Retina (tissue), 1 donor: ENCODE results near the gene CPA2.
A peak's percentile ranks its signal among the peaks of the same experiment; 100 is the strongest.

ENCODE experiments used
- DNase-seq: peaks from one replicate; pipeline ENCODE4 v3.0.0-alpha.2; 2016

CPA2 gene

GRCh38 chr7:130256704-130257103 lies 10.0 kb upstream of the CPA2 start:
- DNase-seq: no peak

DNA sequence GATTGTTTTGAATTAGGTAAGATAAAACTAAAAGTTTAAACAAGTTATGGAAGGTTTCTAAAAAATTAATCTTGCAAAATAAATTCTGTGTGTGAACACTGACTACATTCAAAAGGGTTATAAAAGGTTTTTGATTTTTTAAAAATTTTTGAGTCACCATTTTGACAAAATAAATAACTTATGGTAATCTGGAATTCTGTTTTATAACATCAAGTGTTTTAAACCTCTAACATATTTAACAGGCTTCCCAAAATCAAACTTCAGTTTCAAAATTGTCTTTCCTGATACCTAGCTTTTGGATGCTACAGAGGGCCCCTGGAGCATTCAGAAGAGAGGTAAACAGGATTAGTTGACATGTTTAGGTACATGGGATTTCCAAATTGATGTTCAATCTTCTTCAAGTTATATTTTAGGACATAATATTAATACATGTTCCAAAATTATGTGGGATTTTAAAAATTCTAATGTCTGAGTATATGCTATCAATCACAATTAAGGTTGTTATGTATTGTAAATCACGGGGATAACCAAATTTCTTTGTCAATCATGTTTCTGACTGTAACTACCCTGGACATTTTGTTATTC lies 8.1 kb upstream of the CPA2 start:
- no peak for DNase-seq

- DNase-seq: no peak
These were observed 4.2 kb upstream of the CPA2 start for GRCh38 chr7:130262448-130262847.

GRCh38 chr7:130263130-130263529 lies 3.5 kb upstream of the CPA2 start:
- DNase-seq: no peak

DNA sequence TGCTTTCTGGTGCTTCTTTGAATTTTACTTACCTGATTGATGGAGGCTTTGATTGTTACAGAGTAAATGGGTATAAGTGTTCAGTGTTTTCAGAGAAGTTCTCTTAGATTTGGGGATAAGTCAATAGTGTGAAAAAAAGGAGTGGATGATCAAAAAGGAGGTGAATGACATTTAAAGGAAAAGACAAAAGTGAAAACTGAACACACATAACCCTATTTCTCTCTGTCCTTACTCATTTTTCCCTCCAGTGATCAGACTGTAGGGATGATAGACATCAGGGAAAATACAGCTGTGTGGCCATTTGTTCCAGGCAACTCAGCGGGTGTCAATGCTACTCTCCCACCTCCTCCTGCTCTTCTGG lies 278 bp downstream of the CPA2 start:
- no peak for DNase-seq

- DNase-seq: no peak
These were observed 2.0 kb downstream of the CPA2 start for GRCh38 chr7:130268463-130269317.

DNA sequence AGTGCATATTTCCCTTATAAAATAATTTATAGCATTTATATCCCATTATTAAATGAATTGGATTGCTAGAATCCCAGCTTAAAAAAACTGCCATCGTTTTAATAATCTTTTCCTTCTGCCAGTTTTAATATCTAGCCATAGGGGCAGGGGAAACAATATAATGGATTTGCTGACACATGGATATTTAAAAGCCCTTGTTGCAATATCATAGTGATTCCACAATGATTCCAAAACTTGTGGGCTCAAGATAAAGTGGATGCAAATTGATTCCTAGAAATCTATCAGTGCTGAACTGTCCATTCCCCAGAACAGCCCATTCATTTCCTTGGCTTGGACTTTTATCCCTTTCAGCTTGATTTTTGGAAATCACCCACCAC lies 2.6 kb downstream of the CPA2 start:
- no peak for DNase-seq

GRCh38 chr7:130270947-130271800 lies 4.5 kb downstream of the CPA2 start:
- DNase-seq: no peak

GRCh38 chr7:130272381-130273080 lies 5.9 kb downstream of the CPA2 start:
- no peak for DNase-seq

DNA sequence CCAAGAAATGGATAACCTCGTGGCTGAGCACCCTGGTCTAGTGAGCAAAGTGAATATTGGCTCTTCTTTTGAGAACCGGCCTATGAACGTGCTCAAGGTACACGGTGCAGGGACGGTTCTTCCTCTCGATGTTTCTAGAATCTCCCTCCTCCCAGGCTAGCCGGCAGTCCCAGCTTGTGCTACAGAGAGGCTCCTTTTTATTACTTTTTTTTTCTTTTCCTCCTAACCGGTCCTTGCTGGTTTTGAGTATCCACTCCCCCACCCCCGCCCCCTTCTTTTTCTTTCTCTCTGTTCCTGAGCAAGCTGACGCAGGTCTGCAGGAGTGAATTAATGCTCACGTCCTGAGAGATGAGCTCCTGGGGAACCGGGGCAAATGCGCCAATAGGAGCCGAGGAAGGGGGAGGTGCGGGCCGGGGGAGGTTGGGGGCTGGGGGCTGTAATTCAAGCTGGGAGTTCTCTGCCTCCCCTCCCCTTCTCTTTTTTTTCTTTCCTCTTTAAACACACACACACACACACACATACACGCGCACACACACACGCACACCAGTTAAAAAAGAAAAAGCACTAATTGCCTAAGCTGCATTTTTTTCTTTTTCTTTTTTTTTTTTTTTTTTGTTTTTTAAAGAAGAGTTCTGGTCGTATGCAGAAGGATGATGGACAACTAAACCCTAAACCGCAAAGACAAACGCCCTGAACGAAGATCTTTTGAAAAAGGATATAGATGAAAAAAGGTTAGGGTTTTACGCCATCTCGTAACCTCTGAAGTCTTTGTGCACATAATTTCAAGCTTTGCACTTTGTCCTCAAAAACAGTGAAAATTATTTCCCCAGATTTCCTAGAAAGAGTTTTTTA lies 6.6 kb downstream of the CPA2 start:
- DNase-seq: peak; percentile 85

GRCh38 chr7:130273933-130274255 lies 7.2 kb downstream of the CPA2 start:
- DNase-seq: no peak

DNA sequence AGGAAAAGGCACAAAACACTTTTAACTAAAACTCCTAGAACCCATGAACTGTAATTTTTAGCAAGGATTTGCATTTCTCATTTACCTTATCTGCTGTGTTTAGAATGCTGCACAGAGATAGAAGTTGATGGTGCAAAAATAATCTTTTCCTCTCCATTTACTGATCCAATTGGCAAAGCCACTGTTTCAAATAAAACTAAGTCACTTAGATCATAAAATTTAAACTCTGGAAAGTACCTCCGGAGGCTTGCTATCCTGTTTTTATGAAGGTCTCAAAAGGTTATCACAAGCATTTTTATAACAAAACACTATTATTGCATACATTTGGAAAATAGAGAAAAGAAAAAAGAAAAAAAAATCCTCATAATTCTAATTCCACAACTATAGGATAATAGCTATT lies 7.6 kb downstream of the CPA2 start:
- DNase-seq: no peak

GRCh38 chr7:130274983-130275591 lies 8.4 kb downstream of the CPA2 start:
- DNase-seq: peak; percentile 60

DNA sequence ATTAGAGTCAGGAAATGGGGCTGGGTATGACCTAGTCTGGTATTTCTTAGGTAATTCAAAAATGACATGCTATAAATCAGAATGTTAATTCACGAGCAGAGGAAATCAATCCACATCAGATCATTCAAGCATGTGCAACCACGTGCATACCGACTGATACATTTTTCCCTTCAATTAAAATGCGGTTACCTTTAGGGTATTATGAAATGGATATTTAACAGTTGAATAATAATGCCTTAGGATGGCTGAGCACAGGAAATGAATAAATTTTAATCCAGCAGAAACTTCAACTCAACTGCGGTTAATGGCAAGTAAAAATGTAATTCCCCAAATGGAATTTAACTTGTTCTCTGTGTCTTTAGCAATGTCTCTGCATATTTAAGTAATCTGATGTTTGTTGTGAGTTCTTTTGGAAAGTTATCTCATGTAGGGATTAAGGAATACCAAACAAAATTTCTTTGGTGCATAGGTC lies 9.2 kb downstream of the CPA2 start:
- no peak for DNase-seq

DNA sequence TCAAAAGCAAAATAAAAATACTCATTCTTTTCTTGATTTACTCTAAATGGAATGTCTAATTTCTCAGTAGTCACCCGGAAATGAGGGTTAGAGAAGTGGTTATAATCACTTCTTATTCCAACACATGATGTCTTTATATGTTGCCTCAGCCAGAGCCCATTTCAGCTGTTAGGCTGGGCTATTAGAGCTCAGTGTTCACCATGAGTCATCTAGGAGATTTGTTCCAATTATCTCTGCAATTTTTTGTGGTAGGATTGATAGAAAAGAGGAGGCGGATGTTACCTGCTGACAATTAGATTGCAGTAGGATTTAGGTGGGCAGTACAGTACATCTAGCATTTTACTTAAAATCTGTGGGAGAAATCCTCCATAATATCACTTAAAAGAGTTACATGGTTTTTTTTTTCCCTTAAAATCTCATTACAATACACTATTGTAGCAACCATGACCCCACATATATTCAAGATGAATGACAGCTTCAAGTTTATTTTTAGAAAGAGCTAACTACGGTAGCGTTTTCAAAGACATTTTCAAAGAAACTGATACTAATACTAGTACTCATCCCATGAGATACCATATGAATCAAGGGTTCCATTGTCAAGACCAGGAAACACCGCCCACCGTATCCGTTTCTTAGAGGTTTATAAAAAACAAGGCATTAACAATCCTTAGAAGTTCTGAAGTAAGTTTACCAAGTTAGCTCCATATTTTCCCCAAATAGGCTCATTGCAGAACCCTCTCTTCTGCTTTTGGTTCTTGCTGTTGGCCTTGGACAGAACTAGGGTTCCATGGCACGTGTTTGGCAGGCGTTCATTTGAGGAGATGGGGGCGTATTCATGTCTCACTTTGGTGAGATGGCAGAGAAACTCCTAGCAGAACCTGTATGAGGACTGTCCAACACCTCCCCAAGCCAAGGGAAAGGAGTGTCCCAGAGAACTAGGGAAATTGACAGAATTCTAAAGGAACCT lies 10.4 kb downstream of the CPA2 start:
- no peak for DNase-seq

GRCh38 chr7:130277763-130278643 lies 11.3 kb downstream of the CPA2 start:
- DNase-seq: peak; percentile 77

- DNase-seq: no peak
These were observed 12.2 kb downstream of the CPA2 start for GRCh38 chr7:130278860-130279259.

DNA sequence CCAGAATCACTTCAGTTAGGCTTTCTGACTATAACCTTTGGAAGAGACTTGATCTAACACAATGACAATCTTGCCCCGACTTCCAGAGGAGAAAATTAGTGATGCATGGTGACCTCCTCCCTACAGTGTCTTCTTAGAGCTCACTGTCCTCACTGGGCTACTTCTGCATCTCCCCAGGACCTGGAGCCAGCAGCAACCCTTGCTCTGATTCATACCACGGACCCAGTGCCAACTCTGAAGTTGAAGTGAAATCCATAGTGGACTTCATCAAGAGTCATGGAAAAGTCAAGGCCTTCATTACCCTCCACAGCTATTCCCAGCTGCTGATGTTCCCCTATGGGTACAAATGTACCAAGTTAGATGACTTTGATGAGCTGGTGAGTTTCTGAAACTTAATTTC lies 12.6 kb downstream of the CPA2 start:
- no peak for DNase-seq

DNA sequence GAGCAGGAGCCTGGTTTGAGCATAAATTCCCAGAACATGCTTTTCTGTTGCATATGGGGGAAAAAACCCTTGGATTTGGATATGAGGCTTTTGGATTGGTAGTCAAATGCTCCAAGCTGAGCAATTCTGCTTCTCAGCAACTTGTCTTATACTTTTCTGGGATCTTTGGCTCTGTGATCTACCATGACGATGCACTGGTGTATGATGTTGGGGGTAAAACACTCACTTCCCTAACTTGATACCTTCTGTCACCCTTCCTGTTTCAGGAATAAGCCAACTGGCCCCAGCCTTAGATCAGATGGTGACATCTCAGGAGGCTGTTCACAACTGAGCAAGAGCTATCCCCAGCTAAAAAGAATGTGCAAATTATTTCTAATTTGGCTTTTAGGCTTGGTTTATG lies 13.2 kb downstream of the CPA2 start:
- DNase-seq: no peak
